GM19239 (cell line): ENCODE data around the gene SLX4IP.
"Not testable (repeated sequence)": the region's sequence is repeated elsewhere in the genome, so short reads cannot be mapped to it uniquely, and the experiment has no call there.

ENCODE experiments used
- DNase-seq: peaks from one replicate; pipeline ENCODE4 v3.0.0; 2011; ENCODE audit warnings: low spot score; ENCODE audit not compliant: insufficient read length
- FAIRE-seq: peaks from 2 replicates; lab custom pipeline; 2011; peaks lifted over from hg19 to GRCh38; lab: Jason Lieb, UNC

Gene SLX4IP

DNA sequence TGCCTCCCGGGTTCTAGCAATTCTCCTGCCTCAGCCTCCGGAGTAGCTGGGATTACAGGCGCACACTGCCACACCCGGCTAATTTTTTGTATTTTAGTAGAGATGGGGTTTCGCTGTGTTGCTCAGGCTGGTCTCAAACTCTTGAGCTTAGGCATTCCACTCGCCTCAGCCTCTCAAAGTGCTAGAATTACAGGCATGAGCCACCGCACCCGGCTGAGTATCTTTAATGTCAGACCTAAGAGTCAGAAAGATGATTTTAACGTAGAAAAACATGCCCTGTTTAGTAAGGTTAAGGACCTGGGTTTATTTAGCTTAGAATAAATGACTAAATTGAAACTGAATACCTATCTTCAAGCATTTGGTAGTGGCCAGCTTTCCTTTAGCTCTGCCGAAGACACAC, 155.3 kb downstream of the SLX4IP start:
- not testable (repeated sequence) for DNase-seq, FAIRE-seq

- no peak for FAIRE-seq
- DNase-seq: no peak
Measured at GRCh38 chr20:10590950-10591671, 156.0 kb downstream of the SLX4IP start.

DNA sequence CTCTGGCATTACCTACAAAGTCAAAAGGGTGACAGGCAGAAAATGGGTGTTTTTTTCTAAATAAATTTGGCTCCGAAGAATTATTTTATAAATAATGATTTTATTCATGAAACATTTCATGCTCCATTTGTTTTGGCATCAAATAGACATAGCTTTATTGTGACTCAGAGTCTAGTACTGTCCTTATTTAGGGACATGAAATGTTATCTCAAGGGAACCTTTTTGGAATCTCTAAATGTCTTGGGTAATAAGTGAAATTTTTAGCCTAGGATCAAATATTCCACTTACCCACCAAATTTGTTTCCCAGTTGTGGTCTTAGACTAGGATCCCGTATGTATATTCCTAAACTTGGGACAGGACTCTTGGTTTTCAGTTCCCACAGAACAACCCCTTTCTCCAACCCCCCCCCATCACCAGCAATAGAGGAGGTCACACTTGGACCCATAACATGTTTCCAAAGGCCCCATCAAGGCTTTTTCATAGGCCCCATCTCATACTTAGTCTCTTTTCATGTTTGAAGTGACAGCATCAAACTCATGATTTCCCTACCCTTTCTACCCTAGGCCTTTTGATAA, 156.9 kb downstream of the SLX4IP start:
- FAIRE-seq: no peak
- DNase-seq: no peak

- DNase-seq (no peak), FAIRE-seq (no peak)
Measured at GRCh38 chr20:10594296-10594868, 159.3 kb downstream of the SLX4IP start.

DNA sequence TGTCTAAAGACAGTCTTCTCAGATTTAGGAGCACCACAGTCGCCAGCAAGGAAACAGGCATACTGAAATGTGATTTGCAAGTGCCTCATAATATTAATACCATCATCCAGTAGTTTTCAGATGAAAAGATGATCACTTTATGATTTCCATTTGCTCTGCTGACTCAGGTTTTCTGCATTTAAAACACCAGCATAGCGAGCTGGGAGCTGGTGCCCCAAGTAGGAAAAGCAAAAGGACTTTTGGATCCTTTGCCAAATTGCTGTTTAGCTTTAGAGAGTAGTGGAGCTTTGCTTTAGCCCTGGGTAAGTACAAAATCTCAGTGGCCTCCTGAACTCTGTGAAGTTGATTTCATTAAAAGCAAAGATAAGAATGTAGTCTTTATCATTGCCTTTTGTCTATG, 160.2 kb downstream of the SLX4IP start:
- no peak for FAIRE-seq
- no peak for DNase-seq

DNA sequence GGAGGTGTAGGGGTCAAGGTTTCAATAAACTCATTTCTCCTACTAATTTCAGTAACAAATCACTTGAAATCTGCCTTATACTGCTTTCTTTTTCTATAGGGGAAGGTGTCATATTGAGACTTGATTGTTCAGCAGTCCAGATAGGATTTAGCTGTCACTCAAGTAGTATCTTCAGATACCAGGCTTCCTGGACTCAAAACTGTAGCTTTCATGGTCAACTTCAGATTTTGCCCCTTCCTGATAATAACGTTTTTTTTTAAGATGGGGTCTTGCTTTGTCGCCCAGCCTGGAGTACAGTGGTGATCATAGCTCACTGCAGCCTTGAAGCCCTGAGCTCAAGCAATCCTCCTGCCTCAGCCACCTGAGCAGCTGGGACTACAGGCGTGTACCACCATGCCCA, 160.9 kb downstream of the SLX4IP start:
- DNase-seq (no peak), FAIRE-seq (no peak)

DNA sequence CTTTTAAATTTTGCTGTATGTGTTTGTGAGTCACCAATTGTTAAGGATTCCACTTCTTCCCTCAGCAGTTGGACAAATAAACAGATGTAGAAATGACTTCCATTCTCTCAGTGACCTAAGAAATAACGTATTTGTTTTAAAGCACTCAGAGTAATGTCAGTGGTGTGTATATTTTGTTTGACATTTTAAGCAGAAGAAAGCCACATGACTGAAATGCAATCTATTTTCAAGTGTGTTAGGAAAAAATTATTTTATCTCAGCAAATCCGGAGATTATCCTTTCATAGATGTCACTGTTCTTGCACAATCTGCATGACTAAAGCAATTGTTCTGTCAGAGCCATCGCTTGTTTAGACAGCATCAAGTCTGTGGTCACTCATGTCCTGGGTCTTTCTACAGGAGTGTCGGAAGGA, 161.6 kb downstream of the SLX4IP start:
- DNase-seq: no peak
- FAIRE-seq: no peak

DNA sequence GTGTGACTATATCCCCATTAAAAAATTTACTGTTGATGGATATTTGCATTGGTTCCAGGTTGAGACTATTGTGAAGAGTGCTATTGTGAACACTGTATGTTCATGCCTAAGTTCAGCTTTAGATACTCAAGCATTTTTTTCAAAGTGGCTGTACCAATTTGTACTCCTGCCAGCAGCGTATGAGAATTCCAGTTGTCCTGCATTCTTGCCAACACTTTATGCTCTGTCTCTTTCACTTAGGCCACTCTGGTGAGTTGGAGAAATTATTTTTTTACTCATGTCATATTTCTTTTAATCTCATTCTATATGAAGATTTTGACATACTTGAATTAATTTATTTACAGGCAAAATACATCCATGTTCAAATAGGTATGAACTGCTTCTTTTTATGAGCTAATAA, 162.5 kb downstream of the SLX4IP start:
- DNase-seq: no peak
- no peak for FAIRE-seq

GRCh38 chr20:10602221-10602871, 167.2 kb downstream of the SLX4IP start:
- DNase-seq: no peak
- FAIRE-seq: no peak

GRCh38 chr20:10603378-10603777, 168.3 kb downstream of the SLX4IP start:
- DNase-seq (no peak), FAIRE-seq (no peak)

DNA sequence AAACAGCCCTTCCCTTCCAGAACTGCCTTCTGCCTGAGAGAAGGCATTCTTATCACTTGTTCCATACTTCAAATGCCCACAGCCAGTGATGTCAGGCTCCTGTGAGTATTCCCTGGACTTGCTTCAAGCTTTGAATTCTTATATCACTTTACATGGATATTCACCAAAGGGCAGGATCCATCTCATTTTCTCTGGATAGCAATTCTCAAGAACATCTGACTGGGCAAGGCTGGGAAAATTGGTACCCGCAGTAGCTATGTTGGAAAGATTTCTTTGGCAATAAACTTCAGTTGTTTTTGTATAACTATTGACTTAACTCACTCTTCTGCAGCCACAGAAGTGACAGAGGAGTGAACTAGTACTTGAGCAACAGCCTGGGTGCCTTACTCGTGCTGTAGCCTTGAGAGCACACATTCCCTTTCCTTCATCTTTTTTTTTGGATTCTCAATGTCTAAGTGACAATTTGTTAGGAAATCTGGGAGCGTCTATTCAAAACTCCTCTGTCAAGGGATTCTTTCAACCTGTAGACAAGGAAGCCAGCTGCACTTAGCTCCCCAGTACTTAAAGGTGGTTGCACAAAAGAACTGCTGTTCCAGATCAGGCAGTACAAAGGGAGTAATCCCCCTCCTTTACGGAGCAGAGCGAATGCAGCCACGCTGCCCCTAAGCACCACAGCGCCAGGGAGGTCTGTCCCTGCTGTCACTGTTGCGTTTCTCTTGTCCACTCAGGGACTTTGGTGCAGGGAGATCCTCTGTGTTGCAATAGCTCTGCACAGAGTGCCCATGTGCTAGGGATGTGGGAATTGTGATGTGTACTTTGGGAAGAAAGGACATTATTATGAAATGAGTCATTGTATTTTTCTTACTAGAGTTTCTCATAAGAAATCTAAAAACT, 169.1 kb downstream of the SLX4IP start:
- FAIRE-seq (no peak), DNase-seq (no peak)

DNA sequence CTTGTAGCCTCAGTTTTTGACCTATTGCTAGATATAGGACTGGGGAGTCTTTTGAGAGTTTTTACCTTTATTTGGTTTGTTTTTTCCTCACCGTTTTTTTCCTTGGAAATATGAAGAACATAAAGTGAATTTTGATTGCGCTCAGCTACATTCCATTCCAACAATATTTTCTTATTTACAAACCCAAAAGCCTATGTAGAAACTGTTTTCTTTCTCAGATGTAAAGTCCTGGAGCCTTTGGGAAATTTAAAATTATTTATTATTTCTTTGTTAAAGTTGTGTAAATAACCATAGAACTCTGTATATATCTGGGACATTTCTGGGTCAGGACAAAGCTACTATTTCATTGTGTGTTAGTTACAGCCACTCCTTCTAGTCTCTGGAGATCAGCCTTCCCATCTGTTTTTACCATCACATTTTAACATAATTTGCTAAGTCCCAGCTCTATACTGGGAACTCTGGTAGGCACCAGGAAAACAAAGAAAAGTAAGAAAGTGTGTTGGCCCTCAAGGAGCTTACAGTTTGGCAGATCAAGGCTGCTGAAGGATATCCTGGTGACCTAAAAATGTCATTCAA, 169.8 kb downstream of the SLX4IP start:
- no peak for FAIRE-seq

GRCh38 chr20:10605547-10606195, 170.6 kb downstream of the SLX4IP start:
- FAIRE-seq (no peak), DNase-seq (no peak)

More for the DNA sequence above, 169.8 kb downstream of the SLX4IP start:
- no peak for DNase-seq

DNA sequence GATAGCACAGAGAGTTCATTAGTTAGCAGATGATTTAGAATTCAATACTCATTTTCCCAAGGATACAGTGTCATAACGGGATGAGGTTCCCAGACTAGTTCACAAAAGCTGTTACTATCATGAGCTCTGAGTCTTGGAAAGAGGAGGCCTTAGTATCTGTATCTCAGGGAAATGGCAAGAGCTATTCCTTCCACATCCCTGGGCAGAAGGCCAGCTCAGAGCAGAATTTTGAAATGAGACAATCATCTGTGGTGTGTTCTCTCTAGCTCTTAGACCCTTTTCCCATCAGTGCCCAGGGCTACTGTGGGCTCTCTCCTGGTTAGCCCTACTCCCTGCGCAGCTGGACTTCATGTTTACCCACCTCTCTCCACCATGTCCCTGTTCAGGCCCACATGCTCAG, 174.2 kb downstream of the SLX4IP start:
- DNase-seq (no peak), FAIRE-seq (no peak)

DNA sequence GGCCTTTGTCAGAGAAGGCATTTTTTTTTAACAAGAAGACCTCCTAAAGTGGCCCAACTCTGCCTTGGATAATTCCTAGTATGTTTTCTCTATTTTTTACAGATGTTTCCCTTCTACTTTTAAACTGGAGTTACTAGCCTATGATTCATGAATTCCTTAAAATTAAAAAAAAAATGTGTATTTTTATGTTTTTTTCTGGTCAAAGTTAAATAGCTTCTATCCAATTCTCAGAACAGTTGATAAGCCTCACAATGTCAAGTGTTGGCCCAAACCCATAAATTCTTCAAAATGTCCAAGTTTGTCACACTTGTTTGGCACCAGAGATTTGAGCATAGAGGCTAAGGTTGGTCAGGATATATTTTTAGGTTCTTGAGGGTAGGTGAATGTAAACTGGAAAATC, 174.7 kb downstream of the SLX4IP start:
- FAIRE-seq: no peak

GRCh38 chr20:10610251-10610650, 175.1 kb downstream of the SLX4IP start:
- no peak for FAIRE-seq
- no peak for DNase-seq

More for the DNA sequence above, 174.7 kb downstream of the SLX4IP start:
- DNase-seq: no peak

DNA sequence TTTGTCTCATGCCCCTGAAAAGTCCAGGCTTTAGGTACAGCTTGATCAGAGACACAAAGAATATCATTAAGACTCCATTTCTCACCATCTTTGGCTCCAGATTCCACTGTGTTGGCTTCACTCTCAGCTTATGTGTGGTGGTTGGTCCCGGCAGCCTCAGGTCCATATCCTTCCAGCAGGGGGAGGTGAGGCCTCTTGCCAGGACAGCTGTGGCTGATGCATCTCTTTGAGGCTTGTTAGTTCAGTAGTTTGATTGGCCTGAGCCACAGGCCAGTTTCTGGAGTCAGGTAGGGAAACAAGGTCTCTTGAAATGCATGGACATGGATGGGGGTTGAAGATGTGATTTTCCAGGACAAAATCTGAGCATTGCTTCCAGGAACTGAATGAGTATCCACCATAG, 176.3 kb downstream of the SLX4IP start:
- DNase-seq: peak; percentile 24
- no peak for FAIRE-seq

- FAIRE-seq, DNase-seq: not testable (repeated sequence)
Measured at GRCh38 chr20:10613426-10613825, 178.3 kb downstream of the SLX4IP start.

- no peak for FAIRE-seq
- DNase-seq: no peak
Measured at GRCh38 chr20:10613911-10614310, 178.8 kb downstream of the SLX4IP start.
